BLaER1 (cell line): ENCODE data around the gene HSPB8.

Experiments used
- H3K27ac ChIP-seq: shearing (Covaris generic); formaldehyde crosslinking; 2 replicates; pipeline ENCODE4 v1.8.1; 2022
- H3K27me3 ChIP-seq: shearing (Covaris generic); formaldehyde crosslinking; 2 replicates; pipeline ENCODE4 v1.8.1; 2022
- H3K36me3 ChIP-seq: shearing (Covaris generic); formaldehyde crosslinking; 2 replicates; pipeline ENCODE4 v1.8.1; 2022
- H3K4me1 ChIP-seq: shearing (Covaris generic); formaldehyde crosslinking; 2 replicates; pipeline ENCODE4 v1.8.1; 2022
- H3K4me2 ChIP-seq: shearing (Covaris generic); formaldehyde crosslinking; 2 replicates; pipeline ENCODE4 v1.8.1; 2022
- H3K4me3 ChIP-seq: shearing (Covaris generic); formaldehyde crosslinking; 2 replicates; pipeline ENCODE4 v1.8.1; 2022
- H3K9ac ChIP-seq: shearing (Covaris generic); formaldehyde crosslinking; 2 replicates; pipeline ENCODE4 v1.8.1; 2022
- H3K9me3 ChIP-seq: shearing (Covaris generic); formaldehyde crosslinking; 2 replicates; pipeline ENCODE4 v1.8.1; 2022
- H4K20me1 ChIP-seq: shearing (Covaris generic); formaldehyde crosslinking; 2 replicates; pipeline ENCODE4 v1.8.1; 2022
- Cebpa-rat ChIP-seq: shearing (Covaris generic); IDR thresholded peaks from 2 replicates; pipeline ENCODE4 v1.8.1; 2022

HSPB8 gene

GRCh38 chr12:119229205-119229604 is 50.5 kb downstream of the HSPB8 start:
- H3K36me3 ChIP-seq: no peaks in the 10 kb centered on the region
- no peaks in the 10 kb centered on the region for H3K9me3 ChIP-seq
- peaks cover 14% of the 10 kb centered on the region for H3K4me1 ChIP-seq
- H4K20me1 ChIP-seq: no peaks in the 10 kb centered on the region
- no peak overlapping the region for H3K4me2 ChIP-seq
- H3K4me3 ChIP-seq: no peak overlapping the region
- H3K27ac ChIP-seq: no peak overlapping the region
- no peak overlapping the region for H3K9ac ChIP-seq
- no peaks in the 10 kb centered on the region for H3K27me3 ChIP-seq
- no peak for TF ChIP-seq Cebpa-rat

- H3K36me3 ChIP-seq: no peaks in the 10 kb centered on the region
- H3K4me3 ChIP-seq: no peak overlapping the region
- H3K9ac ChIP-seq: no peak overlapping the region
- no peak for TF ChIP-seq Cebpa-rat
- H3K27ac ChIP-seq: no peak overlapping the region
- H3K4me2 ChIP-seq: no peak overlapping the region
- H3K9me3 ChIP-seq: no peaks in the 10 kb centered on the region
- H3K27me3 ChIP-seq: no peaks in the 10 kb centered on the region
- no peaks in the 10 kb centered on the region for H4K20me1 ChIP-seq
- H3K4me1 ChIP-seq: peaks cover 14% of the 10 kb centered on the region
These were observed 51.1 kb downstream of the HSPB8 start for GRCh38 chr12:119229837-119230236.

GRCh38 chr12:119230807-119231206 is 52.1 kb downstream of the HSPB8 start:
- H3K27ac ChIP-seq: no peak overlapping the region
- peaks cover 5% of the 10 kb centered on the region for H3K4me1 ChIP-seq
- H3K27me3 ChIP-seq: no peaks in the 10 kb centered on the region
- no peak overlapping the region for H3K9ac ChIP-seq
- H4K20me1 ChIP-seq: no peaks in the 10 kb centered on the region
- H3K9me3 ChIP-seq: no peaks in the 10 kb centered on the region
- no peak overlapping the region for H3K4me2 ChIP-seq
- H3K4me3 ChIP-seq: no peak overlapping the region
- TF ChIP-seq Cebpa-rat: no peak
- H3K36me3 ChIP-seq: no peaks in the 10 kb centered on the region

- Histone ChIP-seq H3K4me1 (peaks cover 5% of the 10 kb centered on the region; the same call in 1 of the 2 replicates), H3K4me2 (no peak overlapping the region), H3K27me3 (no peaks in the 10 kb centered on the region), H3K4me3 (no peak overlapping the region), H3K36me3 (no peaks in the 10 kb centered on the region), H4K20me1 (no peaks in the 10 kb centered on the region), H3K9me3 (no peaks in the 10 kb centered on the region), H3K27ac (no peak overlapping the region), H3K9ac (no peak overlapping the region)
- TF ChIP-seq Cebpa-rat: no peak
These were observed 53.0 kb downstream of the HSPB8 start for GRCh38 chr12:119231774-119232173.

GRCh38 chr12:119235197-119235751 is 56.5 kb downstream of the HSPB8 start:
- Histone ChIP-seq H3K36me3 (no peaks in the 10 kb centered on the region), H3K4me3 (no peak overlapping the region), H3K27ac (no peak overlapping the region), H3K9ac (no peak overlapping the region), H3K4me2 (no peak overlapping the region), H3K4me1 (no peaks in the 10 kb centered on the region), H4K20me1 (no peaks in the 10 kb centered on the region), H3K27me3 (no peaks in the 10 kb centered on the region), H3K9me3 (no peaks in the 10 kb centered on the region)
- TF ChIP-seq Cebpa-rat: no peak

- H3K9me3 ChIP-seq: no peaks in the 10 kb centered on the region
- no peak overlapping the region for H3K4me2 ChIP-seq
- no peaks in the 10 kb centered on the region for H3K4me1 ChIP-seq
- no peaks in the 10 kb centered on the region for H4K20me1 ChIP-seq
- no peak overlapping the region for H3K4me3 ChIP-seq
- TF ChIP-seq Cebpa-rat: no peak
- H3K27me3 ChIP-seq: no peaks in the 10 kb centered on the region
- no peak overlapping the region for H3K27ac ChIP-seq
- H3K36me3 ChIP-seq: no peaks in the 10 kb centered on the region
- no peak overlapping the region for H3K9ac ChIP-seq
These were observed 57.6 kb downstream of the HSPB8 start for GRCh38 chr12:119236372-119236771.

GRCh38 chr12:119239040-119239439 is 60.3 kb downstream of the HSPB8 start:
- Histone ChIP-seq H3K4me1 (no peaks in the 10 kb centered on the region), H3K36me3 (no peaks in the 10 kb centered on the region), H4K20me1 (no peaks in the 10 kb centered on the region), H3K4me2 (no peak overlapping the region), H3K27ac (no peak overlapping the region), H3K27me3 (no peaks in the 10 kb centered on the region), H3K9ac (no peak overlapping the region), H3K4me3 (no peak overlapping the region), H3K9me3 (no peaks in the 10 kb centered on the region)
- TF ChIP-seq Cebpa-rat: no peak

- no peak for TF ChIP-seq Cebpa-rat
- Histone ChIP-seq H3K9ac (no peak overlapping the region), H3K4me2 (no peak overlapping the region), H3K27ac (no peak overlapping the region), H3K9me3 (no peaks in the 10 kb centered on the region), H3K4me1 (no peaks in the 10 kb centered on the region), H3K27me3 (no peaks in the 10 kb centered on the region), H3K4me3 (no peak overlapping the region), H4K20me1 (no peaks in the 10 kb centered on the region), H3K36me3 (no peaks in the 10 kb centered on the region)
These were observed 62.3 kb downstream of the HSPB8 start for GRCh38 chr12:119241049-119241448.

GRCh38 chr12:119241580-119242169 is 62.9 kb downstream of the HSPB8 start:
- Histone ChIP-seq H3K4me3 (no peak overlapping the region), H3K4me2 (no peak overlapping the region), H3K4me1 (no peaks in the 10 kb centered on the region), H3K9ac (no peak overlapping the region), H3K27ac (no peak overlapping the region), H3K9me3 (no peaks in the 10 kb centered on the region), H4K20me1 (no peaks in the 10 kb centered on the region), H3K27me3 (no peaks in the 10 kb centered on the region), H3K36me3 (no peaks in the 10 kb centered on the region)
- no peak for TF ChIP-seq Cebpa-rat
